OCI-LY1 (cell line): ENCODE data around the gene CFAP46.

Source experiments
- H2AFZ ChIP-seq: fragments of 200-600 bp; sonication (generic), shearing (Covaris generic); 2 replicates; pipeline ENCODE4 v1.6.0; 2014; ENCODE audit warnings: antibody characterized with exemption, mild to moderate bottlenecking, low read length
- H3F3A ChIP-seq: fragments of 200-600 bp; sonication (generic), shearing (Covaris generic); 2 replicates; pipeline ENCODE4 v1.6.0; 2014; ENCODE audit warnings: mild to moderate bottlenecking, antibody characterized with exemption, low read length, moderate library complexity; ENCODE audit not compliant: insufficient read depth
- H3K27ac ChIP-seq: fragments of 200-600 bp; sonication (generic); 2 replicates; pipeline ENCODE4 v1.5.1; 2014; ENCODE audit warnings: low read length, mixed run types, mild to moderate bottlenecking, low read depth; ENCODE audit not compliant: poor library complexity, severe bottlenecking
- H3K27me3 ChIP-seq: fragments of 200-600 bp; sonication (generic); 2 replicates; pipeline ENCODE4 v1.6.0; 2014; ENCODE audit warnings: antibody characterized with exemption, mild to moderate bottlenecking, low read length, moderate library complexity; ENCODE audit not compliant: insufficient read depth
- H3K36me3 ChIP-seq: fragments of 200-600 bp; sonication (generic); 2 replicates; pipeline ENCODE4 v1.6.1; 2014; ENCODE audit warnings: mild to moderate bottlenecking, antibody characterized with exemption, low read length, moderate library complexity, mixed read lengths; ENCODE audit not compliant: insufficient read depth
- H3K4me1 ChIP-seq: fragments of 200-600 bp; sonication (generic); 2 replicates; pipeline ENCODE4 v1.5.1; 2014; ENCODE audit warnings: mild to moderate bottlenecking, low read length, moderate library complexity; ENCODE audit not compliant: insufficient read depth, severe bottlenecking
- H3K4me2 ChIP-seq: fragments of 200-600 bp; sonication (generic), shearing (Covaris generic); 2 replicates; pipeline ENCODE4 v1.6.1; 2014; ENCODE audit warnings: low read length
- H3K4me3 ChIP-seq: fragments of 200-600 bp; sonication (generic); 2 replicates; pipeline ENCODE4 v1.5.1; 2014; ENCODE audit warnings: low read length, low read depth, mild to moderate bottlenecking, mixed read lengths; ENCODE audit not compliant: poor library complexity, severe bottlenecking
- H3K79me2 ChIP-seq: fragments of 200-600 bp; shearing (Covaris generic); 2 replicates; pipeline ENCODE4 v1.6.1; 2016; ENCODE audit warnings: mixed run types, low read length, mixed read lengths; ENCODE audit not compliant: insufficient read depth
- H3K9ac ChIP-seq: fragments of 200-600 bp; sonication (generic), shearing (Covaris generic); 2 replicates; pipeline ENCODE4 v1.6.1; 2014; ENCODE audit warnings: mild to moderate bottlenecking, low read length, mixed read lengths
- H3K9me2 ChIP-seq: fragments of 200-600 bp; sonication (generic), shearing (Covaris generic); 2 replicates; pipeline ENCODE4 v1.6.1; 2014; ENCODE audit warnings: low read depth, mild to moderate bottlenecking, low read length, mixed read lengths
- H3K9me3 ChIP-seq: fragments of 200-600 bp; shearing (Covaris generic); 2 replicates; pipeline ENCODE4 v1.6.1; 2014; ENCODE audit warnings: low read length, mixed read lengths
- H4K20me1 ChIP-seq: fragments of 200-600 bp; sonication (generic), shearing (Covaris generic); 2 replicates; pipeline ENCODE4 v1.6.0; 2016; ENCODE audit warnings: mild to moderate bottlenecking, low read length; ENCODE audit not compliant: insufficient read depth
- EZH2 ChIP-seq: fragments of 200-600 bp; sonication (generic), shearing (Covaris generic); IDR thresholded peaks from 2 replicates; pipeline ENCODE4 v1.8.0; 2017; ENCODE audit warnings: borderline replicate concordance, mixed run types, mild to moderate bottlenecking, antibody characterized with exemption, low read length, moderate library complexity, mixed read lengths
- TF ChIP-seq, protein P1 (sequence below): fragments of 200-600 bp; sonication (generic), shearing (Covaris generic); IDR thresholded peaks from 2 replicates; pipeline ENCODE4 v1.5.1; 2017; ENCODE audit warnings: mild to moderate bottlenecking, antibody characterized with exemption, low read length, moderate library complexity, mixed read lengths

CFAP46 gene

DNA sequence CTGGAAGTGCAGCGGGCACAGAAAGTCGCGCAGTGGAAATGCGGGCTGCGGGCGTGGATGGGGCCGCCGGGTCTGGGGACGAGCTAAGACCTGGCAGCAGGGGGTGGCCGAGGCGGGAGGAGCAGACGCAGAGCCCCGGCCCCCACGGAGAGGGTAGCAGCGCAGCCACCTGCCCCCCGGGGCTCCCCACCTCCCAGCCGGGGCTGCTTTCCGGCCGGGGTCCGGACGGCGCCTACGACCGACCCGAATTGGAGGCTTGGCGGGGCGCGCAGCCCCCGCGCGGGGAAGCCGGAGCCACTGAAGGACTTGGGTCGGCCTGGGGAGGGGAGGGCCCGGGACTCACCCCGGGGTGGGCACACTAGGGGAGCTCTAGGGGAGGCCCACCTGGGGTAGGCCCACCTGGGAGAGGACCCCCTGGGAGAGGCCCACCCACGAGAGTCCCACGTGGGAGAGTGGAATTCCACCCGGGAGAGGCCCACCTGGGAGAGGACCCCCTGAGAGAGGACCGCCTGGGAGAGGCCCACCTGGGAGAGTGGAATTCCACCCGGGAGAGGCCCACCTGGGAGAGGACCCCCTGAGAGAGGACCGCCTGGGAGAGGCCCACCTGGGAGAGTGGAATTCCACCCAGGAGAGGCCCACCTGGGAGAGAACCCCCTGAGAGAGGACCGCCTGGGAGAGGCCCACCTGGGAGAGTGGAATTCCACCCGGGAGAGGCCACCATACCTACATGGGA lies 854 bp upstream of the CFAP46 start:
- Histone ChIP-seq H3K9ac (no peak overlapping the region), H3F3A (no peaks in the 10 kb centered on the region), H3K9me3 (no peaks in the 10 kb centered on the region), H4K20me1 (no peaks in the 10 kb centered on the region), H3K4me3 (no peak overlapping the region), H3K27ac (no peak overlapping the region), H3K36me3 (no peaks in the 10 kb centered on the region), H3K4me1 (no peaks in the 10 kb centered on the region), H3K27me3 (no peaks in the 10 kb centered on the region), H3K79me2 (no peaks in the 10 kb centered on the region), H3K4me2 (no peak overlapping the region), H3K9me2 (no peaks in the 10 kb centered on the region), H2AFZ (no peak overlapping the region)
- TF ChIP-seq, protein P1, sequence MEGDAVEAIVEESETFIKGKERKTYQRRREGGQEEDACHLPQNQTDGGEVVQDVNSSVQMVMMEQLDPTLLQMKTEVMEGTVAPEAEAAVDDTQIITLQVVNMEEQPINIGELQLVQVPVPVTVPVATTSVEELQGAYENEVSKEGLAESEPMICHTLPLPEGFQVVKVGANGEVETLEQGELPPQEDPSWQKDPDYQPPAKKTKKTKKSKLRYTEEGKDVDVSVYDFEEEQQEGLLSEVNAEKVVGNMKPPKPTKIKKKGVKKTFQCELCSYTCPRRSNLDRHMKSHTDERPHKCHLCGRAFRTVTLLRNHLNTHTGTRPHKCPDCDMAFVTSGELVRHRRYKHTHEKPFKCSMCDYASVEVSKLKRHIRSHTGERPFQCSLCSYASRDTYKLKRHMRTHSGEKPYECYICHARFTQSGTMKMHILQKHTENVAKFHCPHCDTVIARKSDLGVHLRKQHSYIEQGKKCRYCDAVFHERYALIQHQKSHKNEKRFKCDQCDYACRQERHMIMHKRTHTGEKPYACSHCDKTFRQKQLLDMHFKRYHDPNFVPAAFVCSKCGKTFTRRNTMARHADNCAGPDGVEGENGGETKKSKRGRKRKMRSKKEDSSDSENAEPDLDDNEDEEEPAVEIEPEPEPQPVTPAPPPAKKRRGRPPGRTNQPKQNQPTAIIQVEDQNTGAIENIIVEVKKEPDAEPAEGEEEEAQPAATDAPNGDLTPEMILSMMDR: no peak
- no peak for TF ChIP-seq EZH2

DNA sequence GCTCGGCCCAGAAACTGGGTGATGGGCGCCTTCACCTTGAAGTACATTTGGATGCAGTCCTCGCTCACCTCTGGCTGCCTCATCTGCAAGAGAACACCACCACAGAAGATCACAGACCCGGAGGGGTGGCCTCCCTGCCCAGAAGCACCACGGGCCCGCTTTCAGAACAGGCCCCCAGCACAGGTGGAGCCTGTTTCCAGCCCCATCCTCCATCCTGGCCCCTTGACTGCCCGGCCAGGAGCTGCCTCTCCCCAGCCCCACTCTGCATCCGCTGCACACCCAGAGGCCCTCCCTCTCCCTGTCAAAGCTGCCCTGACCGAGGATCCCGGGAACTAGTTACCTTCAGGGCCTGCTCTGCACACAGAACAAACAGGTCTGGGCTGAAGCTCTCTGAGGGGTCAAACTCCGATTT lies 724 bp downstream of the CFAP46 start:
- no peak for TF ChIP-seq EZH2
- TF ChIP-seq, protein P1: no peak
- Histone ChIP-seq H3F3A (no peaks in the 10 kb centered on the region), H2AFZ (no peak overlapping the region), H3K9me2 (no peaks in the 10 kb centered on the region), H3K4me2 (no peak overlapping the region), H4K20me1 (no peaks in the 10 kb centered on the region), H3K36me3 (no peaks in the 10 kb centered on the region), H3K79me2 (no peaks in the 10 kb centered on the region), H3K27me3 (no peaks in the 10 kb centered on the region), H3K27ac (no peak overlapping the region), H3K9me3 (no peaks in the 10 kb centered on the region), H3K4me1 (no peaks in the 10 kb centered on the region), H3K9ac (no peak overlapping the region), H3K4me3 (no peak overlapping the region)

DNA sequence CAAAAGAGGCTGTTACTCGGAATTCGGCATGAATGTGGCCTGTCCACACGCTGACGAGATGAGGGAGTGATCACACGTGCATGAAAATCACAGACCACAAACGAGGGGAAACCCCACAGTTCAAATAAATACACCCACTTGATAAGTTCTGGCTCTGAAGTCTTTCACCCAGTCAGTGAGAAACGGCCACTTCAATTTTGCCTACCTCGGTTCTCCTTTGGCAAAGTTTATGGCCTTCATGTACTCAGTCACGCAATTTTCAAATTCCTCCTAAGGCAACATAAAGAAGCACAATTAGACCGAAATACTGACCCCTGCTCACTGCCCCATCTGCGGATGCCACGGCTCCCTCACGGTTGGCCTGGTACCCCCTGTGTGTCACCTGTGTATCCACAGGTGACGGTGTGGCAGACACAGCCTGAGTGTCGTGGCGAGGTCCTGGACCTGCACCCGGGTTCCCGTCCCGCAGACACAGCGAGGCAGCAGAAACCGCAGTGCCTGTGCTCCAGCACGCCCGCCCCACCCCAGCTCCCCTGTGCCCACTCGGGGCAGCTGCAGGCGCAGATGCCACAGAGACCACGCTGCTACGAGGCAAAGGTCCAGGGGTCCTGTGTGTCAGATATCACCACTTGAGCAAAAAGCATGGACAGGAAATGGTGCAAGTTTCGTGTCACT lies 1.4 kb downstream of the CFAP46 start:
- Histone ChIP-seq H4K20me1 (no peaks in the 10 kb centered on the region), H3K27ac (no peak overlapping the region), H3K36me3 (no peaks in the 10 kb centered on the region), H3K4me2 (no peak overlapping the region), H3F3A (no peaks in the 10 kb centered on the region), H3K27me3 (no peaks in the 10 kb centered on the region), H3K9me3 (no peaks in the 10 kb centered on the region), H3K79me2 (no peaks in the 10 kb centered on the region), H2AFZ (no peak overlapping the region), H3K9ac (no peak overlapping the region), H3K9me2 (no peaks in the 10 kb centered on the region), H3K4me1 (no peaks in the 10 kb centered on the region), H3K4me3 (no peak overlapping the region)
- TF ChIP-seq, protein P1: no peak
- TF ChIP-seq EZH2: no peak
